Gastrocnemius medialis (tissue), 4 donors: Measurements from ENCODE around the gene GAS6. TPM values are rescaled to one million over a fixed set of nuclear protein-coding genes. Genes with fewer than 3 reads are reported as not detected.
"Not testable (repeated sequence)": the region's sequence is repeated elsewhere in the genome, so short reads cannot be mapped to it uniquely, and the experiment has no call there.

Experiments
- ATAC-seq, 2 donors: fragments of 150-250 bp; one replicate each; pipeline ENCODE4 v1.9.1; 2016
- DNase-seq, 2 donors: peaks; one replicate each; pipeline ENCODE4 v3.0.0-alpha.2; 2019
- H3K27ac ChIP-seq, 4 donors: fragments of 200-600 bp; sonication (generic); 1 replicate in 1 of 4; 2 replicates in 3 of 4; pipeline ENCODE4 v1.5.1; 2016 to 2018; ENCODE audit warnings: mild to moderate bottlenecking in 2 of 4, moderate library complexity in 1 of 4
- H3K27me3 ChIP-seq, 3 donors: fragments of 200-600 bp; sonication (generic) in 2 of 3; 1 replicate in 1 of 3; 2 replicates in 2 of 3; pipeline versions ENCODE4 v1.5.1 to v1.6.0; 2016 to 2019; ENCODE audit warnings: mild to moderate bottlenecking in 1 of 3, moderate library complexity in 1 of 3
- H3K36me3 ChIP-seq, 2 donors: fragments of 200-600 bp; sonication (generic) in 1 of 2; one replicate each; pipeline ENCODE4 v1.5.1; 2017 to 2018
- H3K4me1 ChIP-seq, 2 donors: fragments of 200-600 bp; sonication (generic) in 1 of 2; one replicate each; pipeline ENCODE4 v1.5.1; 2016 to 2017; ENCODE audit warnings: mild to moderate bottlenecking in 2 of 2
- H3K4me3 ChIP-seq, 4 donors: fragments of 200-600 bp; sonication (generic) in 3 of 4; 1 replicate in 1 of 4; 2 replicates in 3 of 4; pipeline ENCODE4 v1.5.1; 2016 to 2019; ENCODE audit warnings: mild to moderate bottlenecking in 2 of 4
- H3K9me3 ChIP-seq, 3 donors: fragments of 200-600 bp; sonication (generic) in 2 of 3; 1 replicate in 1 of 3; 2 replicates in 2 of 3; pipeline ENCODE4 v1.5.1; 2016 to 2019
- CTCF ChIP-seq, 5 experiments: fragments of 450-650 bp in 3 of 5; fragments of 200-600 bp in 2 of 5; sonication (generic) in 2 of 5; IDR thresholded peaks in 4 of 5; conservative IDR thresholded peaks in 1 of 5; 1 replicate in 4 of 5; 2 replicates in 1 of 5; pipeline ENCODE4 v1.5.1; 2016 to 2019; ENCODE audit warnings: antibody characterized with exemption in 5 of 5, mild to moderate bottlenecking in 3 of 5, moderate library complexity in 3 of 5
- POLR2A ChIP-seq, 2 donors: fragments of 450-650 bp; IDR thresholded peaks; one replicate each; pipeline ENCODE4 v1.6.1; 2017; ENCODE audit warnings: antibody characterized with exemption in 2 of 2, mild to moderate bottlenecking in 2 of 2, moderate library complexity in 2 of 2
- in situ Hi-C, 4 donors: fragments of 200-750 bp; cut with MboI; loops; one replicate each; pipeline versions ENCODE4 v1.15.0 to v1.8.0; 2017; ENCODE audit warnings: low sequenced_read_pairs in 4 of 4
- intact Hi-C: fragments of 100-400 bp; cut with DNase I; formaldehyde crosslinking; loops from one replicate; pipeline ENCODE4 v1.15.1; 2023; ENCODE audit warnings: low total_unique reads
- total RNA-seq, 4 donors: library from RNA; depleted of rRNA; stranded (reverse); fragments of >200 nt; gene quantifications; one replicate each; pipeline versions ENCODE4 v1.1.0 to v1.2.3, GENCODE V29; 2016

Gene GAS6
- total RNA-seq, 4 donors from 2014 or later = 68.6 to 122 (median 86.3) TPM

DNA sequence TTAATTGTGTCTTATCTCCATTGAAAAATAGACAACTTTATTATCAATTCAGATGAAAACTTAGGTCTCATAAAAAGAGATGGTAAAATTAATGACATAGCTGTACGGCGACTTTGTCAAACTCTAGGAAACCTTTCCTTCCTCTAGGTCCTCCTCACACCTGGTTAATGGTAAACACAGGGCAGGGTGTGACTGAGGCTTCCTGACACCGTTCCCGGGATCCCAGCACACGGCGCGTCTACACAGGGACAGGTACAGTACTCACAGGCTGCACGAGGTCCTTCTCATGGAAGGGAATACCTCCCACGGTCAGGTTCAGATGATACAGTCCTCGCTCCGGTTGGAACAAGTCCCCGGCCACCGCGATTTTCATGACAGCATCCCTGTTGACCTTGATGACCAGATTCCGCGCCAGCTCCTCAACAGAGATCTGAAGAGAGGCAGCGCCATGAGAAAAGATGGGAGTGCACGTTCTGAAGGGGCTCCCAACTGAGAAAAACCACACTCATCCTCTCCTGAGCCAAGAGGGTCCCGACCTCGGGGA lies 35.5 kb downstream of the GAS6 start:
- TF ChIP-seq POLR2A (IDR thresholded peaks at IDR 0.05) = no peak
- TF ChIP-seq CTCF (IDR thresholded peaks at IDR 0.05 in 4 of 5, conservative IDR thresholded peaks at IDR 0.05 in 1 of 5) = no peak
- no peak for DNase-seq
- no peak overlapping the region for H3K27ac ChIP-seq
- no peaks in the 10 kb centered on the region for H3K27me3 ChIP-seq
- no peaks in the 10 kb centered on the region for H3K9me3 ChIP-seq
- ATAC-seq = no peak
- no peak overlapping the region for H3K4me3 ChIP-seq
- H3K4me1 ChIP-seq = no peaks in the 10 kb centered on the region
- intact Hi-C loops (loop anchor here (10.0 kb wide), 1 partner anchor 414 kb away; no protein-coding TSS in a partner anchor), in situ Hi-C loops (loop anchor here in 1 of 4 donors (10.0 kb wide), 1 partner anchor 96 kb away; no protein-coding TSS in a partner anchor)
- peaks cover 0 to 39% of the 10 kb centered on the region in 2 donors for H3K36me3 ChIP-seq

DNA sequence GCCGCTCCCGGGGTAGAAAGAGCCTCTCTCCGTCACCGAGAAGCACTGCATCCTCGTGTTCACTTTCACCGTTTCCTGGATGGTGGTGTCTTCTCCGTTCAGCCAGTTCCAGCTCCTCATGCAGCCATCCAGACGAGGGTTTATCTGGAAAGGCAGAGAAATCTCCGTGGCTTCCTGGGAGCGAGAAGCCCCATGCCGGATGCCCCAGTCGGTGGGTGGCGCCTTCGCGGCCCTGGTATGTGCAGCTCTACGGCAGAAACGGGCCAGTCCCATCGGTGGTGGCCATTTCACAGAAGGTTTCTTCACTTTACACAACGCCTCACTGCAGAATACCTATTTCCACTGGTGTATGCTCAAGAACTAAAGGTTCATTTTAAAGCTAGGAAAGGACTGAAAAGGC lies 36.9 kb downstream of the GAS6 start:
- Histone ChIP-seq H3K27me3 (no peaks in the 10 kb centered on the region), H3K4me3 (no peak overlapping the region), H3K36me3 (peaks cover 0 to 33% of the 10 kb centered on the region in 2 donors), H3K4me1 (peaks cover under 1 to 4% of the 10 kb centered on the region in 2 donors), H3K27ac (no peak overlapping the region), H3K9me3 (no peaks in the 10 kb centered on the region)
- intact Hi-C loops (loop anchor here (10.0 kb wide), 1 partner anchor 412 kb away; no protein-coding TSS in a partner anchor), in situ Hi-C loops (loop anchor here in 1 of 4 donors (10.0 kb wide), 1 partner anchor 98 kb away; no protein-coding TSS in a partner anchor)
- ATAC-seq (no peak), DNase-seq (no peak)
- TF ChIP-seq POLR2A (IDR thresholded peaks at IDR 0.05) (no peak), CTCF (IDR thresholded peaks at IDR 0.05 in 4 of 5, conservative IDR thresholded peaks at IDR 0.05 in 1 of 5) (no peak)

GRCh38 chr13:113826446-113826845 lies 37.4 kb downstream of the GAS6 start:
- in situ Hi-C loops = loop anchor here in 1 of 4 donors (10.0 kb wide), 1 partner anchor 98 kb away; no protein-coding TSS in a partner anchor
- peaks cover 0 to 33% of the 10 kb centered on the region in 2 donors for H3K36me3 ChIP-seq
- intact Hi-C loops = loop anchor here (10.0 kb wide), 1 partner anchor 412 kb away; no protein-coding TSS in a partner anchor

DNA sequence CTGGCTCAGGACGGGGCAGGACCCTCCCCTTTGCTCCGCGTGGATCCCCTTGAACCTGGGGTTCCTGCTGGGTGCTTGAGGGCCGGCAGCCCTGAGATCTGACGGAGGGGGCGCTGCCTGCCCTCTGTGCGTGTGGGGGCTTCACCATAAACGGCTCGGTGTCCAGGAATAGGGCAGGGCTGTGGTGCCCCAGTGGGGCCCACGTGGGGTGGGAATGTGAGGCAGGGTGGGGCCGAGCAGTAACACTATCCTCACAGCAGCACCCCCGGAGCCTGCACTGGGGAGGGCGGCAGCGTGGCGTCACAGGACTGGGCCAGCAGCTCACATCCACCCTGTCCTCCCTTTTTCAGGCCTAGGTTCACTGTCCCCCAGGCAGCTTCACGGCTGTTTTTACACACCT lies 38.0 kb downstream of the GAS6 start:
- intact Hi-C loops (loop anchor here (10.0 kb wide), 1 partner anchor 411 kb away; no protein-coding TSS in a partner anchor), in situ Hi-C loops (loop anchor here in 1 of 4 donors (10.0 kb wide), 1 partner anchor 99 kb away; no protein-coding TSS in a partner anchor)
- TF ChIP-seq POLR2A (IDR thresholded peaks at IDR 0.05) (no peak), CTCF (IDR thresholded peaks at IDR 0.05 in 4 of 5, conservative IDR thresholded peaks at IDR 0.05 in 1 of 5) (no peak)
- Histone ChIP-seq H3K9me3 (no peaks in the 10 kb centered on the region), H3K4me1 (peaks cover 11 to 12% of the 10 kb centered on the region in 2 donors), H3K36me3 (peaks cover 0 to 33% of the 10 kb centered on the region in 2 donors), H3K27ac (no peak overlapping the region), H3K27me3 (no peaks in the 10 kb centered on the region), H3K4me3 (no peak overlapping the region)
- DNase-seq (no peak), ATAC-seq (no peak)

More at GRCh38 chr13:113826446-113826845, 37.4 kb downstream of the GAS6 start:
- not testable (repeated sequence) for H3K27ac ChIP-seq, H3K27me3 ChIP-seq, ATAC-seq, DNase-seq, H3K4me3 ChIP-seq, H3K4me1 ChIP-seq, H3K9me3 ChIP-seq

DNA sequence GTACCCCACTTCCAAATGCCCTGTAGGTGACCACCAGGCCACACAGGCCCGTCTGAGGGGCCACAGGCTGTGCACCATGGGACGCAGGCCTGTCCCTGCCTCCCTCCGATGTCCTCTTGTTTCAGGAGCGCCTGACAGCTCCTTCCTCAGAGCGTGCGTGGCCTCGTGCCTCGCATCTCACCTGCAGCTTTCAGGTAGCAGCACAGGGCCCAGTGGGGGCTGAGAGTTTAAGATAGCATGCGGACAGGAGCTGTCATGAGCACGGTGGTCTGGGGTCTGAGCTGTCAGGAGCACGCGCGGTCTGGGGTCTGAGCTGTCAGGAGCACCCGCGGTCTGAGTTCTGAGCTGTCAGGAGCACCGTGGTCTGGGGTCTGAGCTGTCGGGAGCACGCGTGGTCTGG lies 40.1 kb downstream of the GAS6 start:
- intact Hi-C loops = loop anchor here (5.0 to 10.0 kb wide), 2 partner anchors 104 to 409 kb away; no protein-coding TSS in a partner anchor
- H3K36me3 ChIP-seq = peaks cover 0 to 33% of the 10 kb centered on the region in 2 donors

More for the DNA sequence above, 40.1 kb downstream of the GAS6 start:
- Histone ChIP-seq H3K27me3 (no peaks in the 10 kb centered on the region), H3K27ac (no peak overlapping the region), H3K4me3 (no peak overlapping the region), H3K9me3 (no peaks in the 10 kb centered on the region), H3K4me1 (peaks cover 24 to 26% of the 10 kb centered on the region in 2 donors)
- ATAC-seq (no peak), DNase-seq (no peak)
- in situ Hi-C loops = loop anchor here in 1 of 4 donors (5.0 to 10.0 kb wide), 2 partner anchors 39 to 101 kb away; partner anchors contain the start of gene GAS6
- TF ChIP-seq POLR2A (IDR thresholded peaks at IDR 0.05) (no peak), CTCF (IDR thresholded peaks at IDR 0.05 in 4 of 5, conservative IDR thresholded peaks at IDR 0.05 in 1 of 5) (no peak)
